Fibroblast of peridontal ligament (primary cell): ENCODE data around the gene ALDH7A1.
"Not testable (repeated sequence)": the region's sequence is repeated elsewhere in the genome, so short reads cannot be mapped to it uniquely, and the experiment has no call there.

Experiments
- DNase-seq: peaks from one replicate; pipeline ENCODE4 v3.0.0-alpha.2; 2010; ENCODE audit errors: extremely low read depth

The ALDH7A1 gene

DNA sequence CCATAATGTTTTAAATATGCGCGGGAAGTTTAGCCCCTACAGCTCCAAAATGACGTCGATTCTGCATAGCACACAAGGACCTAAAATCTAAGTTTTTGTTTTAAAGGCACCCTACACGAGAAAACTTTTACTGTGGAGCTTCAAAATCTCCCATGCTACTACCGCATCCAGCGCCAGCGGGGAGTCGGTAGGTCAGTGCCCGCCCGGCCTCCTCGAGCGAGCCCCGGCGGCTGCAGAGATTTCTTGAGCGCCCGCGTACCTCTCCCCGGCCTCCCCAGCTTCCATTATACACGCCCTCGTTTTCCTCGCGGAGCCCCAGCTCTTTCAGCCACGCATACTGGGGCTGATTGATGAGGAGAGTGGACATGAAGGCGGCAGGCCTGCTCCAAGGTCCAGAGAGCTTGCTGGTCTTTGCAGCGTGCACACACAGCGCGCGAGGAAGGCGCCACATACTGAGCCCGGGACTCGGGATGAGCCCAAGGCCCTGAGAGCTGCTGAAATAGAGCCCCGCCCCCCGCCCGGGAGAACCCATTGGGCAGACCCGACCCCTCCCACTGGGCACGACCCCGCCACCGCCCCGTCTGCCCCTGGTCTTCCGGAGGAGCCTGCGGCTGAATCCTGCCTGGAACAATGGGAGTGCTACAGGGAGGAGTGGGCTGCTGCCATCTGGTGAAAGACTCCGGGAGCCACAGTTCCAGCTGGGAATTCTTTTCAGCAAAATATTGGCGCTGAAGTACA lies at the start of gene ALDH7A1:
Gene ALDH7A1, minus strand, starts transcription at position 472 of the 738 bp plus-strand sequence. Its CDS starts 21 bp downstream, at position 451.
- DNase-seq = peak; percentile 90

DNA sequence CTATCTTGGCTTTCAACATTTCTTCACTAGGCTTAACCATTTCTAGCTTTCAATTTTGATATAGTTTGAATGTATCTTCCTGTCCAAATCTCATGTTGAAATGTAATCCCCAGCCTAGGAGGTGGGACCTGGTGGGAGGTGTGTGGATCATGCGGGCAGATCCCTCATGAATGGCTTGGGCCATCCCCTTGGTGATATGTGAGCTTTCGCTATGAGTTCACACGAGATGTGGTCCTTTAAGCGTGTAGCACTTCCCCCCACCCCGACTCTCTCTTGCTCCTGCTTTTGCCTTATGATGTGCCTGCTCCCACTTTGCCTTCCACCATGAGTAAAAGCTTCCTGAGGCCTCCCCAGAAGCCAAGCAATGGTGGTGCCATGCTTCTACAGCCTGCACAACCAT lies 46.4 kb upstream of the ALDH7A1 start:
- DNase-seq = no peak

DNA sequence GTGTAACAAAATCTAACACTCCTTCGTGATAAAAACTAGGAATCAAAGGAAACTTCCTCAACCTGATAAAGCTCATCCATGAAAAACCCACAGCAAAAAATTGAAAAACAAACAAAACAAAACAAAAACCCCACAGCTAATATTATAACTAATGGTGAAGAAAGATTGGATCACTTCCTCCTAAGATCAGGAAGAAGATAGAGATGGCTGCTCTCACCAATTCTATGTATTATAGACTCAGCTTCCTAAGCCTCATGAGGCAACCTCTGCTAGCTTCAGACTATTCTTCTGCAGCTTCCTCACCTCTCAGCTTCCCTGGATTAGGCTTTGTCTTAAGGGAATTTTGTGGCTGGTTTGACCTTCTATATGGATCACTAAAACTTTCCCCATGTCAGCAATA lies 45.8 kb upstream of the ALDH7A1 start:
- no peak for DNase-seq

DNA sequence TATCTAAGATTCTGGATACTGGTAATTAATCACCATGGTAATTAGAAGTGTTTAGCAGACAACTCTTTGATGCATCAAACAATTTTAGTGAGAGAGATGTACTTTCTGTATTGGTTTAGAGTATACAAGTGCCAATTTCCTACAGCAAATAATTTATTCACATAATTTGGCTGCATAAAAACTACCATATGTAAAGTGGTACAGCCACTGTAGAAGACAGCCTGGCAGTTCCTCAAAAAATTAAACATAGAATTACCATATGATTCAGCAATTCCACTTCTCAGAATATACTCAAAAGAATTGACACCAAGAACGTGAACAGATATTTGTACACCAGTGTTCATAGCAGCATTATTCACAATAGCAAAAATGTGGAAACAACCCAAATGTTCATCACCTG lies 41.9 kb upstream of the ALDH7A1 start:
- no peak for DNase-seq

DNA sequence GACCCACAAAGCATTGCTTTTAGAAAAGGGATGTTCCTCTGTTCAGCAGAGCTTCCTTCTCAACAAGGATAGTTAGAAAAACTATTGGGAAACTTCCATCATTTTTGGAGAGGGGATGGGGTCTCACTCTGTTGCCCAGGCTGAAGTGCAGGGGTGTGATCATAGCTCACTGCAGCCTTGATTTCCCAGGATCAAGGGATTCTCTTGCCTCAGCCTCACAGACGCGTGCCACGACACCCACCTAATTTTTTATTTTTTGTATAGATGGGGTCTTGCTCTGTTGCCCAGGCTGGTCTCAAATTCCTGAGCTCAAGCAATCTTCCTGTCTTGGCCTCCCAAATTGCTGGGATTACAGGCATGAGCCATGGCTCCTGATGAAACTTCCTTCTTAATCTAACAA lies 40.6 kb upstream of the ALDH7A1 start:
- no peak for DNase-seq

DNA sequence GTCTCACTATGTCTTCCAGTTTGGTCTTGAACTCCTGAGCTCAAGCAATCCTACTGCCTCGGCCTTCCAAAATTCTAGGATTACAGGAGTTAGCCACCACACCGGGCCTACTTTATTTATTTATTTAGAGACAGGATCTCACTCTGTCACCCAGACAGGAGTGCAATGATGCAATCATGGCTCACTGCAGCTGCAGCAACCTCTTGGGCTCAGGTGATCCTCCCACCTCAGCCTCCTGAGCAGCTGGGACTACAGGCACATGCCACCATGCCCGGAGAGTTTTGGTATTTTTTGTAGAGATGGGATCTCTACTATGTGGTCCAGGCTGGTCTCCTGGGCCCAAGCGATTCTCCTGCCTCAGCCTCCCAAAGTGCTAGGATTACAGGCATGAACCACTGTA lies 38.5 kb upstream of the ALDH7A1 start:
- DNase-seq = no peak

DNA sequence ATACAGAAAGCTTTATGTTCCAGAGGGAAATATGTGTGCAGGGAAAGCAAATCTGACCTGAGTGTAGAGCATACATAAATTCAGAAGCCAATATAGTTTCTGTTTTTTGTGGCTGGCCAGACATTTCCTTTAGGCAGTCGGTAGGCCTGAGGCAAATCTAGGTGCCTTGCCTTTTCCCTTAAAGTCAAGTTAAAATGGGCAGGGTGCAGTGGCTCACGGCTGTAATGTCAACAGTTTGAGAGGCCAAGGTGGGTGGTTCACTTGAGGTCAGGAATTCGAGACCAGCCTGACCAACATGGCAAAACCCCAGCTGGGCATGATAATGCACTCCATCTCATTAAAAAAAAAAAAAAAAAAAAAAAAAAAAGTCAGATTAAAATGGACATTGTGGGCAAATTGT lies 36.9 kb upstream of the ALDH7A1 start:
- DNase-seq = no peak

DNA sequence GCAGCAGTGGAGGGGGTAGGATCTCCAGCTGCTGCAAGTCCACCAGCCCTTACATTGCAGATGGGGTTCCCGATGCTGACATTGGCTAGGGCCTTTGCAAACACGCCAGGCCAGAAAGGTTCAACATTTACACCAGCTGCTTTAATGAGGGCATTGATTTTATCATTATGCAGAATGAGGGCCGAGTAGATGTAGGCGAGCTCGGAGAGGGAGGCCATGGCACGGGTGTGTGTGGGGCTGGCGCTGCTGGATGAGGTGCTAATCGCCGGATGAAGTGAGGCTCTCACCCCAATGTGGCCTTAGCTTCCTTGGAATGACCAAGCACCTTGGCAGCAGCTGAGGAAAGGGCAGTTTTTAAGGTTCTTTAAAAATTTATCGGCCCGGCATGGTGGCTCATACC lies 33.1 kb upstream of the ALDH7A1 start:
- DNase-seq = no peak

DNA sequence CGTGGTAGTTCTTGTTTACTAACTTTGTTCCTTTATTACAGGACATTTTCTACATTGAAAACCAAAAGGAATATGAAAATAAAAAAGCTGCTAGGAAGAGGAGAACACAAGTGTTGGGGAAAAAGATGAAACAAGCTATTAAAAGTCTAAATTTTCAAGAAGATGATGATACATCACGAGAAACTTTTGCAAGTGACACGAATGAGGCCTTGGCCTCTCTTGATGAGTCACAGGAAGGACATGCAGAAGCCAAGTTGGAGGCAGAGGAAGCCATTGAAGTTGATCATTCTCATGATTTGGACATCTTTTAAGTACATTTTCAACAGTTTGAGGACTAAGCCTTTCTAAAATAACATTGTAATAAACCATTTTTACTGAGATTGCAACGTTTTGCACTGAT lies 29.5 kb upstream of the ALDH7A1 start:
- peak; percentile 86 for DNase-seq

DNA sequence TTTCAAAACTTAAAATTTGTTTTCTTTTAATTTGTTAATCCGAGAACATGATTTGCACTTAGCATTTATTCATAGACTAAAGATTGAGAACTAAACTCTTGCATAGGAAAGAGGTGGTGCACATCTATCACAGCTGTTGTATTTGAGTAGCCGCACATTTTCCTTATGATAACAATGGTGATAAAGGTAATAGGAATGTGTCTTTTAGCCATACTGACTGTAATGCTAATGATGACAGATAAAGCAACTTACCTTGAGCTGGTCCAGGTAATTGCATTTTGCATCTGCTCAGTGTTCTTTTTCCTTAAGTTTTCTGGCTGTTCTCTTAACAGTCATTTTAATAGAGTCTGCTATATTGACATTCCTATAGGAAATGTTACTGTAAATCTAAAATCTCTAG lies 24.8 kb upstream of the ALDH7A1 start:
- DNase-seq = no peak

DNA sequence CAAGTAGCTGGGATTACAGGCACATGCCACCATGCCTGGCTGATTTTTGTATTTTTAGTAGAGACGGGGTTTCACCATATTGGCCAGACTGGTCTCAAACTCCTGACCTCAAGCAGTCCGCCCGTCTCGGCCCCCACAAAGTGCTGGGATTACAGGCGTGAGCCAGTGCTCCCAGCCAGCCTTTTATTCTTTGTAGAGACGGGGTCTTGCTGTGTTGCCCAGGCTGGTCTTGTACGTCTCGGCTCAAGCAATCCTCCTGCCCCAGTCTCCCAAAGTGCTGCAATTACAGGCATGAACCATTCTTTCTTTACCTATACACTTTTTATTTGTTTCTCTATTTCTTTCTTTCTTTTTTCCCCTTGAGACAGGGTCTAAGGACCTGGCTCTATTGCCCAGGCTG lies 22.6 kb upstream of the ALDH7A1 start:
- not testable (repeated sequence) for DNase-seq

DNA sequence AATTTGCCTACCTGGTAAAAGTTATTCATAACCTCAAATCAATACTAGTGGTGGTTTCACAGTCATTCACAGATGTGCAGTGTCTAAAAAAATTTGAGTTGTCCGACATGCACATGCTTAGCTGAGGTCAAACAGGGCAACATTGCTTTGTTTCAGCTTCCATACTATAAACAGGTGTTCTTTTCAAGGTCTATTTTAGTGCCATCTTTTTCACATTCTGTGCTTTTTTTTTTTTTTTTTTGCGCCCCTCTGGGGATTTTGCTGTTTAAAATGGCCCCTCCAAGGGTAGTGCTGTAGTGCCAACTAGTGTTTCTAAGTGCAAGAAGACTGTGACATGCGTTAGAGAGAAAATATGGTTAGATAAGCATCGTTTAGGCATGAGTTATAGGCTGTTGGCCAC lies 20.3 kb upstream of the ALDH7A1 start:
- no peak for DNase-seq

DNA sequence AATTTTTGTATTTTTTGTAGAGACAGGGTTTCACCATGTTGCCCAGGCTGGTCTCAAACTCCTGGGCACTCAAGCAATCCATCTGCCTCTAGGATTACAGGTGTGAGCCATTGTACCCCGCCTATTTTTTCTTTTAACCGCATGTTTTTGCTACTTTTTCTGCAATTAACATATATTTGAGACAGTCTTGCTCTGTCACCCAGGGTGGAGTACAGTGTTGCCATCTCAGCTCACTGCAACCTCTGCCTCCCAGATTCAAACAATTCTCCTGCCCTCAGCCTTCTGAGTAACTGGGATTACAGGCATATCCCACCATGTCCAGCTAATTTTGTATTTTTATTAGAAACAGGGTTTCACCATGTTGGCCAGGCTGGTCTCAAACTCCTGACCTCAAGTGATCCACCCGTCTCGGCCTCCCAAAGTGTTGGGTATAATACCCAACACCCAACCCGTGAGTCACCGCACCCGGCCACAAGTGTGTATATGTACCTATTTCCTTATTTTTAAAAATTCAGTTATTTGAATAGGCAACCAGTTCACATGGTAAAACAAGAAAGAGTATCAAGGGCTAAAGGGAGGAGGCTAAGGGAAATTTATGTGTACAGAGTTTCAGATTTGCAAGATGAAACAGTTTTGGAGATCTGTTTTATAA lies 19.0 kb upstream of the ALDH7A1 start:
- no peak for DNase-seq

DNA sequence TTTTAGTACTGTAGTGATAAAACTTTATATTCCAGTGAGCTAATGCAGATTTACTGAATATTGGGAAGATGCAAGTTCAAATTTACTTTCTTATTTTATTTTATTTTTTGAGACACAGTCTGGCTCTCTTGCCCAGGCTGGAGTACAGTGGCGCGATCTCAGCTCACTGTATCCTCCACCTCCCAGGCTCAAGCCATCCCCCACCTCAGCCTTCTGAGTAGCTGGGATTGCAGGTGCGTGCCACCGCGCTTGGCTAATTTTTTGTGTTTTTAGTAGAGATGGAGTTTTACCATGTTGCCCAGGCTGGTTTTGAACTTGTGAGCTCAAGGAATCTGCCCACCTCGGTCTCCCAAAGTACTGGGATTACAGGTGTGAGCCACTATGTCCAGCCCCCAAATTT lies 15.6 kb upstream of the ALDH7A1 start:
- no peak for DNase-seq

DNA sequence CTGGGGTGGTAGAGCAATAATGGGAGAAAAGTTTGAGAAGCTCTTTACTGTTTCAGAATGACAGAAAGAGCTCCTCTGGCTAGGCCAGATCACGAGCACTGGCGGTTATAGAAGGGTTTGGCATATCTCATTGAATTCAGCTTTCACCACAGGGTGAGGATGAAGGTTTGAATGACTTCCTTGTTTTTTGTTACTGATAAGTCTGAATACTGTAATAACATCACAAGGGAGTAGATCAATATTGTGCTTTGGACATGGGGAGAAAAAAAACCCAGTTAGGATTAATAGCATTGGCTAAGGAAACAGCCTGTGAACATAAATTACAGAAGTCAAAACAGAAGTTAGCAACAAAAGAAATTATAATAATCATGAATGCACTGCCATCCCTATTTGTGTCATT lies 15.1 kb upstream of the ALDH7A1 start:
- no peak for DNase-seq

DNA sequence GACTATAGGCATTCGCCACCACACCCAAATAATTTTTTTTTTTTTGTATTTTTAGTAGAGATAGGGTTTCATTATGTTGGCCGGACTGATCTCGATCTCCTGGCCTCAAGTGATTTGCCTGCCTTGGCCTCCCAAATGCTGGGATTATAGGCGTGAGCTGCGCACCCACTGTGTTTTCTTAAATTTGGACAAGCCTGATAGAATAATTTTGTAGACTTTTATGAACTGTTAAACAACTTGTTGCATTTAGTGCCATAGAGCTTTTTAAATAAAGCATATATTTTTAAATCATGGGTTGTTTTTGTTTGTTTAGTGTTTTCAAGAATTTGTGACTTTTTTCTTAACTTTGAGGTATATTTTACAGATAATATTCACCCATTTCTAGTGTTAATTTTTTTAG lies 10.5 kb upstream of the ALDH7A1 start:
- DNase-seq = no peak

DNA sequence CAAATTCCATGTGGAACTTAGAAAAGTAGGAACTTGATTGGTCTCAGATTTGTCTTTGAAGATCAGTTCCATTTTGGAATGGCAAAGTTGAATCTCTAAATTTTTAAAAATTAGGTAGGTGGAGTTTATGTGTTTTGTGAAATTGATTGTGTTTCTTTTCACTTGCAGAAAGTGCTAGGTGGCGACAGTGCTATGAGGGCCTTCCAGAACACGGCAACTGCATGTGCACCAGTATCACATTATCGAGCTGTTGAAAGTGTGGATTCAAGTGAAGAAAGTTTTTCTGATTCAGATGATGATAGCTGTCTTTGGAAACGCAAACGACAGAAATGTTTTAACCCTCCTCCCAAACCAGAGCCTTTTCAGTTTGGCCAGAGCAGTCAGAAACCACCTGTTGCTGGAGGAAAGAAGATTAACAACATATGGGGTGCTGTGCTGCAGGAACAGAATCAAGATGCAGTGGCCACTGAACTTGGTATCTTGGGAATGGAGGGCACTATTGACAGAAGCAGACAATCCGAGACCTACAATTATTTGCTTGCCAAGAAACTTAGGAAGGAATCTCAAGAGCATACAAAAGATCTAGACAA lies 8.5 kb upstream of the ALDH7A1 start:
- no peak for DNase-seq

DNA sequence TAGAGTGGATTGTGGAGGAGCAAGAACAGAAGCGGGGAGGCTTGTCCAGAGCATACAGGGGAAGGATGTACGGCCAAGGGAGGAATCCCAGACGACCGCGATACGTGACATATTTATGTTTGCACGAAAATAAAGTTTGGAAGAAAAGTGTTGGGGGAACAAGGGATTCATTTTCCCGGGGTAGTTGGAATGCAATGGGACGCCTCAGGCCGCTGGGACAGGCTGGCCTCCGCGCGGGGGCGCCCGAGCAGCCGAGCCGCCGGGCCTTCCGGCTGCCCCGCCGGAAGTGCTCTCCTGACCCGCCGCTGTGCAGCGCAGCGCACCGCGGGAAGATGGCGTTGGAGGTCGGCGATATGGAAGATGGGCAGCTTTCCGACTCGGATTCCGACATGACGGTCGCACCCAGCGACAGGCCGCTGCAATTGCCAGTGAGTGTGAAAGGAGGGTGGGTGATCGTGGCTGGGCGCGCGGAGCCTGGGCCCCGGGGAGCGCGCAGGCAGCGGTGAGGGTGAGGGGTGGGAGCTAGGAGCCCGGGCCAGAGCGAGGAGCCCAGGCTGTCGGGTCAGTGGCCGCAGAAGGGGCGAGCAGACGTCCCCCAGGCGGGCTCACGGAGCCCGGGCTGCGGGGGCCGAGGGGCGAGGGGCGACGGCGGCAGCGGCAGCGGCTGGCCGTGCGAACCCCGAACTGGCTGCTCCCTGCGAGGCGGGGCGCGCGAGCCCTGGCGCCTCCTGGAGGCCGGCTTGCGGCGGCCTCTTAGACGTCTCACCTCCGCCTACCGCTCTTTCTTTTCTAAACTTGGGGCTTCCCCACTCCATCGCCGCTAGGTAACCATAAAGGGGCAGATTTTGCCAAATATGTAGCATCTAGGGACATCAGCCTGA lies 5.9 kb upstream of the ALDH7A1 start, which contains the start of gene PHAX:
Gene PHAX, plus strand, starts transcription at position 317 of the 881 bp plus-strand sequence. Its CDS starts 16 bp downstream, at position 333.
- peak; percentile 71 for DNase-seq

DNA sequence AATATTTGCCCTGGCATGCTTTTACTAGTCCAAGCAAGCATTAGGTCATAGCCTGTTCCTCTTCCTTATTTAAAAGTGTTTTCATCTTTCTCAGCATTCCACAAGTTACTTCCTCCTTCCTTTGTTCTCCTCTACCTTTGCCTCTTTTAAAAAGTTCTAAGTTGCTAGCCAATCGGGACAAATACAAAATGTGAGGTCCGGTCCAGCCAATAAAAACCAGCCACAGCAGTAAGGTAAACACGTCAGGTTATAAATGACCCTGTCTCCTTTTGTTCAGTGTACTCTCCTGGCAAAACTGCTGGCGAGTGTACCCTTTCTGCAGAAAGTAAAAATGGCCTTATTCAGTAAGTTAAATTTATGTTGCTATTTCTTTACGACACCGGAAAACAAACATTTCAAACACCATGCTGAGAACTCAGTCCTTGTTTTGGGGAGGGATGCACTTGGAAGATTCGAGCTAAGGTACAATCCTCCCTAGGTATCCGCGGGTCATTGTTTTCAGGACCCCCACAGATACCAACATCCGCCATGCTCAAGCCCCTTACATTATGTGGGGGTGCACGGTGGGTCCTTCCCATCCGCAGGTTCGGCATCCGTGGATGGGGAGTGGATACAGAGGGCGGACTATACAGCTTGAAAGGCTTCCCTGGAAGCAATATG lies 5.1 kb upstream of the ALDH7A1 start:
- DNase-seq = not testable (repeated sequence)

DNA sequence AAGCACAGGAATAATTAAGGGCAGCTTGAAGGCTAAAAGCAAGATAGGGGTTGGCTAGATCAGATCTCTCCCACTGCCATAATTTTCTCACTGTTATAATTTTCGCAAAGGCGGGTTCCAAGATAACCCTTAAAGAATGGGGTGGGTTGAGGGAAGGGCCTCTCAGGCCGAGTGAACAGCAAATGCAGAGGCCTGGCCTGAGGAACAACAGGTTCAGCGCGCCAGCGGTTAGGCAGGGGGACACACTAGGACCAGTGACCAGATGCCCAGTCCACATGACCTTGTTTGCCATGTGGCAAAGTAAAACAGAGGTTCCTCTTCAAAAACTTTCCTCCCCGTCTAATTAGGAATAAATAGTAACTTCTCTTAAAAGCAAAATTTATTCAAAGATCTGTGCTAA lies 4.5 kb upstream of the ALDH7A1 start:
- DNase-seq = no peak

DNA sequence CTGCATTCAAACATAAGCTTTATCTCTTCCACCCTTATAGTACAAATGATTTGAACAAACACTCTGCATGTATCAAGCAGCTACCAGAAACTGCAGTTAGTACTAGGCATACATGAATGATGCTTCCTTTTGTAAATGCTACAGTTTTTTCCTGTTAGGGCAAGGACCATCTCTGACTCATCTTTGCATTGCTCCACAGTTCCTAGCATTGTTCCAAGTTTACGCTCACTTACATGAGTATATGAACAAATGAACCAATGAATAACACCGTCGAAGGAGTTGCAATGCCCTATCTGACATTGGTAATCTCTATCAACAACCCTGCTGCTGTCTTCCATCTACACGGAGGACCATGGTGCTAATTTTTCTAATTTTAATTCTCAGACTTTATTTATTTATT lies 2.1 kb upstream of the ALDH7A1 start:
- peak; percentile 77 for DNase-seq
